Lung (tissue), 12 donors: ENCODE results near the gene BASP1. TPM values are rescaled to one million over a fixed set of nuclear protein-coding genes. Genes with fewer than 3 reads are reported as not detected.

Experiments used
- ATAC-seq: fragments of 200-7000 bp; cut with Tn5 transposase; one replicate; pipeline ENCODE4 v1.9.1; 2020; ENCODE audit warnings: moderate number of reproducible peaks; ENCODE audit not compliant: insufficient read depth, low FRiP score
- DNase-seq, 3 donors: peaks; one replicate each; pipeline ENCODE4 v3.0.0-alpha.2; 2013 to 2017
- H3K27ac ChIP-seq, 2 donors: one replicate each; pipeline ENCODE4 v1.5.1; 2013; ENCODE audit warnings: mild to moderate bottlenecking in 2 of 2, moderate library complexity in 2 of 2, control low read depth in 1 of 2, inconsistent platforms in 1 of 2, low read depth in 1 of 2, low read length in 1 of 2
- H3K27me3 ChIP-seq, 3 donors: one replicate each; pipeline ENCODE4 v1.5.1; 2013; ENCODE audit warnings: low read length in 2 of 3; ENCODE audit not compliant: control insufficient read depth in 3 of 3, insufficient read depth in 3 of 3
- H3K36me3 ChIP-seq, 4 donors: one replicate each; pipeline ENCODE4 v1.5.1; 2013; ENCODE audit warnings: low read length in 4 of 4, mild to moderate bottlenecking in 1 of 4, moderate library complexity in 1 of 4; ENCODE audit not compliant: control insufficient read depth in 4 of 4, insufficient read depth in 4 of 4
- H3K4me1 ChIP-seq, 5 donors: one replicate each; pipeline ENCODE4 v1.5.1; 2013; ENCODE audit warnings: low read length in 5 of 5, mild to moderate bottlenecking in 2 of 5, moderate library complexity in 1 of 5; ENCODE audit not compliant: control insufficient read depth in 5 of 5, insufficient read depth in 5 of 5
- H3K4me3 ChIP-seq: one replicate; pipeline ENCODE4 v1.5.1; 2013; ENCODE audit warnings: mild to moderate bottlenecking, control low read depth, moderate library complexity
- H3K9ac ChIP-seq, 2 donors: one replicate each; pipeline ENCODE4 v1.5.1; 2013; ENCODE audit warnings: low read length in 2 of 2, control low read depth in 1 of 2; ENCODE audit not compliant: insufficient read depth in 1 of 2
- H3K9me3 ChIP-seq, 4 donors: one replicate each; pipeline ENCODE4 v1.5.1; 2013; ENCODE audit warnings: low read length in 3 of 4, mild to moderate bottlenecking in 1 of 4, moderate library complexity in 1 of 4; ENCODE audit not compliant: control insufficient read depth in 4 of 4, insufficient read depth in 3 of 4
- WGBS, 2 donors: extraction: QIAGEN DNeasy Blood & Tissue Kit; methylation state at CpG; one replicate each; pipeline ENCODE4 v1.1.7; 2013; 5-methylcytosine and 5-hydroxymethylcytosine counted together
- polyA plus RNA-seq, 2 donors: library from polyadenylated mRNA; stranded (reverse); fragments of 200-250 nt; gene quantifications; one replicate each; pipeline ENCODE4 v1.2.1, GENCODE V29; 2013
- total RNA-seq, 2 donors: library from RNA; depleted of rRNA in 1 of 2; stranded (reverse); fragments of >200 nt in 1 of 2; gene quantifications; one replicate each; pipeline ENCODE4 v1.2.1, GENCODE V29; 2014 to 2021
- TF ChIP-seq, protein P1 (sequence below): IDR thresholded peaks from 2 replicates; pipeline ENCODE4 v1.5.1; 2012; ENCODE audit warnings: mild to moderate bottlenecking; ENCODE audit errors: control extremely low read depth, extremely low read depth
- donor health status: control.
- donor health status: control.
- donor health status: Bipolar disorder and iron deficiency.
- donor health status: healthy.
- donor health status: DM: yes; HTN: yes; CAD: no.

The BASP1 gene
- total and polyA plus RNA-seq, 4 donors: 12.7 to 118 (median 33.2) TPM

DNA sequence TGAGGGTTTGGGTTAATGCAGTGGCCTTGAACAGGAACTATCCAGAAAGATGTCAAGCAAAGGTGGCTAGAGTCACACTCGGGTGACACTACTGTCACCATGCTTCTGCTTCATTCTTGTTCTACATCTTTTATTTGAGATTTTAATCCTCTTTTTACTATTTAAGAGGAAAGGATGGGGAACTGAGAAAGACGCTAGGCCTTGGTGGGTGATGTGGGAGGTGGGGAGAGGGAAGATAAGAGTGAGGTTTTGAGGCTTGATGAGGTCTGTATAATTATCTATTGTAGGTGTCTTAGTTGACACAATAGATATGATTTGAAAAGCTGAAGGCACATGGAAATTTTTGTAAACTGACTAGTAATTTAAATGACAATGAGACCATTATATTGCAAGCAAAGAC is 3.5 kb upstream of the BASP1 start:
- DNase-seq (no peak), ATAC-seq (no peak)
- Histone ChIP-seq H3K9me3 (no peaks in the 10 kb centered on the region), H3K4me1 (peaks cover 0 to 13% (median 6%) of the 10 kb centered on the region in 5 donors), H3K9ac (no peak overlapping the region), H3K27ac (no peak overlapping the region), H3K27me3 (no peaks in the 10 kb centered on the region), H3K36me3 (no peaks in the 10 kb centered on the region), H3K4me3 (no peak overlapping the region)
- TF ChIP-seq, protein P1, sequence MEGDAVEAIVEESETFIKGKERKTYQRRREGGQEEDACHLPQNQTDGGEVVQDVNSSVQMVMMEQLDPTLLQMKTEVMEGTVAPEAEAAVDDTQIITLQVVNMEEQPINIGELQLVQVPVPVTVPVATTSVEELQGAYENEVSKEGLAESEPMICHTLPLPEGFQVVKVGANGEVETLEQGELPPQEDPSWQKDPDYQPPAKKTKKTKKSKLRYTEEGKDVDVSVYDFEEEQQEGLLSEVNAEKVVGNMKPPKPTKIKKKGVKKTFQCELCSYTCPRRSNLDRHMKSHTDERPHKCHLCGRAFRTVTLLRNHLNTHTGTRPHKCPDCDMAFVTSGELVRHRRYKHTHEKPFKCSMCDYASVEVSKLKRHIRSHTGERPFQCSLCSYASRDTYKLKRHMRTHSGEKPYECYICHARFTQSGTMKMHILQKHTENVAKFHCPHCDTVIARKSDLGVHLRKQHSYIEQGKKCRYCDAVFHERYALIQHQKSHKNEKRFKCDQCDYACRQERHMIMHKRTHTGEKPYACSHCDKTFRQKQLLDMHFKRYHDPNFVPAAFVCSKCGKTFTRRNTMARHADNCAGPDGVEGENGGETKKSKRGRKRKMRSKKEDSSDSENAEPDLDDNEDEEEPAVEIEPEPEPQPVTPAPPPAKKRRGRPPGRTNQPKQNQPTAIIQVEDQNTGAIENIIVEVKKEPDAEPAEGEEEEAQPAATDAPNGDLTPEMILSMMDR: no peak
- 83 to 85% methylated on average over 2 of the region's 2 CpGs for WGBS, 2 donors

DNA sequence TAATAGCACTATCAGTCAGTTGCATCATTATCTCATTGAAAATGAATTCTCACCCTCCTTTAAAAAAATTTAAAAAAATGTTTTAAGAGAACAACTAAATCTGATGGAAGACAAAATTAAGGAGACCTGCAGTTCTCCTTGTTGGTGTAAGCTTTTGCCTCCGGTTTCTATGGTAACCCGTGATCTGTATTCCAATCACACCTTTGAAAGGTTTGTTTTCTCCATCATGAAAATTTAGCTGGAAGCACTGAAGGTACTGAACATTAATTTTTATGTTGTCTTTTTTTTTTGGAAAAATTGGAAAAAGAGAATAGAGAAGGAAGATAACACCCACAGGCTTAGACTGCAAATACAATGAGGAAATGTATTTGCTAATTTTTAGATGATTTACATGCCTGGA is 2.5 kb upstream of the BASP1 start:
- TF ChIP-seq, protein P1: no peak
- ATAC-seq: no peak
- no peaks in the 10 kb centered on the region for H3K36me3 ChIP-seq
- WGBS, 2 donors: 91 to 93% methylated on average over 2 of the region's 2 CpGs
- H3K9ac ChIP-seq: no peak overlapping the region
- H3K4me3 ChIP-seq: no peak overlapping the region
- no peaks in the 10 kb centered on the region for H3K9me3 ChIP-seq
- no peak overlapping the region for H3K27ac ChIP-seq
- H3K27me3 ChIP-seq: no peaks in the 10 kb centered on the region
- no peak for DNase-seq
- peaks cover 3 to 18% (median 6%) of the 10 kb centered on the region in 5 donors for H3K4me1 ChIP-seq

DNA sequence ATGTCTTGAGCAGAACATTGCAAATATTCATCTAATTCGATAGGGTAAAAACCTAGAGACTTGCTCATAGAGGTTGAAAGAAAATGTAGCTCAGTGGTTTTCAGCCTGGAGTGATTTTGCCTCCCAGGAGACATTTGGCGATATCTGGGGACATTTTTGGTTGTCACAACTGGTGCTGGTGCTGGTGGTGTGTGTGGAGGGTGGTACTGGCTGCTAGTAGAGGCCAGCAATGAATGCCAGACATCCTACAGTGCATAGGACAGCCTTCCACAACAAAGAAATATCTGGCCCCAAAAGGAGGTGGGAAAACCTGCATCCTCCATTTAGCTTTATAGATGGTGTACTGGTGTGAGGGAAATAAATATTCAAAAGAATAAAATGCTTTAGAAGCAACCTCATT is 2.1 kb upstream of the BASP1 start:
- Histone ChIP-seq H3K27ac (no peak overlapping the region), H3K36me3 (no peaks in the 10 kb centered on the region), H3K4me1 (peaks cover 3 to 18% (median 6%) of the 10 kb centered on the region in 5 donors), H3K27me3 (no peaks in the 10 kb centered on the region), H3K4me3 (no peak overlapping the region), H3K9me3 (no peaks in the 10 kb centered on the region), H3K9ac (no peak overlapping the region)
- TF ChIP-seq, protein P1: no peak
- 83 to 88% methylated on average over 2 of the region's 2 CpGs for WGBS, 2 donors
- DNase-seq: no peak
- ATAC-seq: no peak
